Measurements from ENCODE around the gene REEP6. TPM values are rescaled to one million over a fixed set of nuclear protein-coding genes. Genes with fewer than 3 reads are reported as not detected.
A peak's percentile ranks its signal among the peaks of the same experiment; 100 is the strongest.

The REEP6 gene
- total RNA-seq, 4 donors from 2014 or later: 0.76 to 3.0 (median 0.77) TPM; not detected in 1

DNA sequence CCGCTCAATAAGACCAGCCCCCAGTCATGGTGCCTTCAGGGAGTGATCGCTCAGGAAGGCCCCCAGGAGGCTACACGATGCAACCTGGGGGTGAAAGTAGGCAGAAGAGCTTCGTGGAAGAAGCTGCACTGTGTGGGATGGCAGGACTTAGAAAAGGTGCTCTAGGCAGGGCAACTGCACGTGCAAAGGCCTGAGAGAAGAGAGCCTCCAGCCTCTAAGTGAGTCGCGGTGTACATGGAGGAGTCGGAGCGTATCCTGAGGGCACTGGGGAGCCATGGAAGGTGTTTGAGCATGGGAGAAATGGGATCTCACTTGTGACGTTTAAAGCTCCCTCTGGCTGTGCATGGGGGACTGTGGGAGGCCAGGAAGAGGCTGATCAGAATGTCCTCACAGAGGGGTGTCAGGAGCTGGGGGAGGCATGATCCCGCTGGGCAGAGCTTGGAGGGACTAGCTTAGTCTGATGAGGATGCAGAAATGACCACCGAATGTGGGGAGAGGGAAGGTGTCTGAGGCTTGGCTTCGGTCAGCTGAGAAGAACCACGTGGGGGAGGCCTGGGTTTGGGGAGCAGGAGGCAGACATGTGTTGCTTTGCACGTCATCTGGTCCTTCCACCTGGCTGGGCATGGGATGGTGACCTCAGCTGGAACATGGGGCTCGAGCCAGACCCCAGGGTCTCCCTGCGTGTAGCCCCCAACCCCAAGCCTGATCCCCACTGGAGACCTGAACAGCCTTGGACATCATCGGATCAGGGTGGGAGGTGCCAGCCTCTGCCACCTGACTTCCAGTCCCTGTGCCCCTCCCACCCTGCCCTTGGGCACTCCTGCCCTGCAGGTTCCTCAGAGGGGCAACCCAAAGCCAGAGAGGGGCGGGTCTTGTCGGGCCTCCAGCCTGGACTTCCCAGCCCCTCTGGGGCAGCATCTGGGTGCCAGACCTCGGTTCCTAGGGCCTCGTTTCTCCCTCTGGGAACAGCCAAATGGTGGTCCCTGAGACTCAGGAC lies 39.9 kb upstream of the REEP6 start:
- no peak for DNase-seq
- no peak overlapping the region for H3K4me3 ChIP-seq
- peaks cover 0 to 24% of the 10 kb centered on the region in 2 donors for H3K4me1 ChIP-seq
- H3K9me3 ChIP-seq: no peaks in the 10 kb centered on the region
- H3K27me3 ChIP-seq: peaks cover 42 to 67% of the 10 kb centered on the region in 2 donors
- TF ChIP-seq POLR2A (IDR thresholded peaks at IDR 0.05): no peak
- TF ChIP-seq, protein P1, sequence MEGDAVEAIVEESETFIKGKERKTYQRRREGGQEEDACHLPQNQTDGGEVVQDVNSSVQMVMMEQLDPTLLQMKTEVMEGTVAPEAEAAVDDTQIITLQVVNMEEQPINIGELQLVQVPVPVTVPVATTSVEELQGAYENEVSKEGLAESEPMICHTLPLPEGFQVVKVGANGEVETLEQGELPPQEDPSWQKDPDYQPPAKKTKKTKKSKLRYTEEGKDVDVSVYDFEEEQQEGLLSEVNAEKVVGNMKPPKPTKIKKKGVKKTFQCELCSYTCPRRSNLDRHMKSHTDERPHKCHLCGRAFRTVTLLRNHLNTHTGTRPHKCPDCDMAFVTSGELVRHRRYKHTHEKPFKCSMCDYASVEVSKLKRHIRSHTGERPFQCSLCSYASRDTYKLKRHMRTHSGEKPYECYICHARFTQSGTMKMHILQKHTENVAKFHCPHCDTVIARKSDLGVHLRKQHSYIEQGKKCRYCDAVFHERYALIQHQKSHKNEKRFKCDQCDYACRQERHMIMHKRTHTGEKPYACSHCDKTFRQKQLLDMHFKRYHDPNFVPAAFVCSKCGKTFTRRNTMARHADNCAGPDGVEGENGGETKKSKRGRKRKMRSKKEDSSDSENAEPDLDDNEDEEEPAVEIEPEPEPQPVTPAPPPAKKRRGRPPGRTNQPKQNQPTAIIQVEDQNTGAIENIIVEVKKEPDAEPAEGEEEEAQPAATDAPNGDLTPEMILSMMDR (IDR thresholded peaks at IDR 0.05): no peak
- H3K27ac ChIP-seq: no peak overlapping the region
- intact Hi-C loops (cut with DNase I; ENCODE audit: low total_unique reads): no loop called here
- H3K36me3 ChIP-seq: no peaks in the 10 kb centered on the region

DNA sequence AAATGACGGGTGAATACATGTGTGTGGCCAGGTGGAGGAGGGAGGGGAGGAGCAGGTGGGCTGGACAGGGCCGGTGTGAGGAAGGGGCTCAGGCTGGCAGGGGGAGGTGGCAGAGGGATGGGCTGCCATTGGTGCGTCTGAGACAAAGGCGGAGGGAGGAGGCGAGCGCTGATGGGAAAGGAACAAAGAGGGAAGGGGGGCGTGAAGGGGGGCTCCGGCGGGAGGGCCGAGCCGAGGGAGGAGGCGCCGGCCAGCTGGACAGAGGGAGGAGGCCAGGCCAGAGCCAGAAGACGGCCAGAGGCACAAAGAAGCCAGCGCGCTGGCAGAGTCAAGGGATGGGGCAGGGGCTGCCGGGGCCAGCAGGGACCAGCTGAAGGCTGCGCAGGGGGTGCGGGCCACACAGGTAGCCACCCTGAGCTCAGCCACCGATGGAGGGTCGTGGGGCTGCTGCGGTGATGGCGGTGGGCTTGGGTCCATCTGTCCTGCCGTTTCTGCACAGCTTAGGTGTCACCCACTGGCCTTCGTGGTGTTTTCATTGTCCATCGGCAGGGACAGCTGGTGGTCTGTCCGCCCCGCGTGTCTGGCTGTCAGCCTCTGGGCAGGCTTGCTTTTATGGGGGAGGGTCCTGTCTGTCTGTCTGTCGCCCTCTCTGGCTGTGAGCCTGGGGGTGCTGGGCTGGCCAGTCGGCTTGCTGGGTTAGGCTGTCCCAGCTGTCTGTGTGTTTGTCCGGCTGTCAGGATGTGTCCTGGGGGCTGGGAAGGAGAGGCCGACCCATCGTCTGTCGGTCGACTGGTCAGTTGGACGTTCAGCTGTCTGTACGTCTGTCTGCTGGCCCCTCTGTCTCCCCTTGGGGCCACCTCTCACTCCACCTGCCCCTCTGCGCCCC lies 38.8 kb upstream of the REEP6 start:
- DNase-seq: no peak
- TF ChIP-seq, protein P1 (IDR thresholded peaks at IDR 0.05): no peak
- no peak for TF ChIP-seq POLR2A (IDR thresholded peaks at IDR 0.05)
- Histone ChIP-seq H3K36me3 (no peaks in the 10 kb centered on the region), H3K27ac (no peak overlapping the region), H3K4me1 (peaks cover 0 to 13% of the 10 kb centered on the region in 2 donors), H3K4me3 (no peak overlapping the region), H3K9me3 (no peaks in the 10 kb centered on the region), H3K27me3 (peaks cover 33 to 68% of the 10 kb centered on the region in 2 donors)
- intact Hi-C loops (cut with DNase I; ENCODE audit: low total_unique reads): no loop called here

DNA sequence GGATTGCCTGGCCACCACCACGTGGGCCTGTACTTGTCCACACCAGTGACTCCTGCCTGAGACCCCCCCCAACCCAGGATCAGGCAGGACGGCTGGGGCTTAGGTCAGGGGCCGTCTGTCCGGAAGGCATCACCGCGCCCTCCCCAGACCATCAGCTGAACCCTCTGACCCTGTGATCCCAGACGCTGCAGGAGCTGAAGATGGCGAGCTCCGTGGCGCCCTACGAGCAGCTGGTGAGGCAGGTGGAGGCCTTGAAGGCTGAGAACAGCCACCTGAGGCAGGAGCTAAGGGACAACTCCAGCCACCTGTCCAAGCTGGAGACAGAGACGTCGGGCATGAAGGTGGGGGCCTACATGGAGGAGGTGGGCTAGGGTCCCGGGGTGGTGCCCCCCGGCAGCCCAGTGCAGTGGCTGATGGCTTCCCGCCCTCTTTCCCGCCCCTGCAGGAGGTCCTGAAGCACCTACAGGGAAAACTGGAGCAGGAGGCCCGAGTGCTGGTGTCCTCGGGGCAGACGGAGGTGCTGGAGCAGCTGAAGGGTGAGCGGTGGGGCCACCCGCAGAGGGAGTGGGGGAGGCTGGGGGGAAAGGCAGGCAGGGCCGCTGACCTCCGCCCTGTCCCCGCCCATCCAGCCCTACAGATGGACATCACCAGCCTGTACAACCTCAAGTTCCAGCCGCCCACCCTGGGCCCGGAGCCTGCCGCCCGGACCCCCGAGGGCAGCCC lies 38.0 kb upstream of the REEP6 start:
- no peaks in the 10 kb centered on the region for H3K36me3 ChIP-seq
- H3K27ac ChIP-seq: no peak overlapping the region
- intact Hi-C loops (cut with DNase I; ENCODE audit: low total_unique reads): no loop called here
- H3K27me3 ChIP-seq: peaks cover 31 to 63% of the 10 kb centered on the region in 2 donors
- TF ChIP-seq POLR2A (IDR thresholded peaks at IDR 0.05): no peak
- TF ChIP-seq, protein P1 (IDR thresholded peaks at IDR 0.05): no peak
- H3K4me1 ChIP-seq: peaks cover 0 to 13% of the 10 kb centered on the region in 2 donors
- no peak for DNase-seq
- H3K9me3 ChIP-seq: no peaks in the 10 kb centered on the region
- H3K4me3 ChIP-seq: no peak overlapping the region

DNA sequence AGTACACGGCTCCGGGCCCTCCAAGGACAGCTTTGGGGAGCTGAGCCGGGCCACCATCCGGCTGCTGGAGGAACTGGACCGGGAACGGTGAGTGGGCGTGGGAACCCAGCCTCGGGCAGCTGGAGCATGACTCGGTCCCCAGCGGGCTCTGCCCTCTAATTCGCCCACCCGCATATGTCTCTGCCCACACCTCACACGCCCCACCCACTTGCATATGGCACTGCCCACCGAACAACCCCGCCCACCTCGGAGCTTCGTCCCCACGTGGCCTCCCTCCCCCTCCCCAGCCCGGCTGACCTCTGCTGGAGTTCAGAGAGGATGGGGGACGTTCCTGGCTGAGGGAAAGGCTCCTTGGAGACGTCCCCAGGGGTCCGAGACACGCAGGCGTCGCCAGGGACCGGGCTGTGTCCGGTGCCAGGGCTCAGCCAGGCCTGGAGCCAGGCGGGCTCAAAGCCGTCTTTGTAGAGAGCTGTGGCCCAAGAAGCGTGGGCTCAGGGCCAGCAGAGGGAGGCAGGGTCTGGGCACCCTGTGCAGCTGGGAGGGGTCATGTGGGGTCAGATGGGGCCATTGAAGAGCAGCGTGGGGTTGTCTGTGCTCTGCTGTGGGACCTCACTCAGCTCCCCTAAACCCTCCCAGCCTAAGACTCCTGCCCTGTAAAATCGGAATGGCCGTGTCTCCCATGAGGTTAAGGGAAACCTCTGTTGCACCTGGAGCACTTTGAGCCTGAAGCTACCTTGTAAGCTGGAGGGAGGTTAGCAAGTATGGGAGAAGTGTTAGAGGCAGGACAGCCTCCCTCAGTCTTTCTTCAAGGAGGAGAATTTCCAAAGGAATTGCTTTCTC lies 37.2 kb upstream of the REEP6 start:
- peak in 1 of 2 donors; percentile 16 for DNase-seq
- no peak overlapping the region for H3K4me3 ChIP-seq
- no peak for TF ChIP-seq POLR2A (IDR thresholded peaks at IDR 0.05)
- TF ChIP-seq, protein P1 (IDR thresholded peaks at IDR 0.05): no peak
- H3K4me1 ChIP-seq: peaks cover 0 to 13% of the 10 kb centered on the region in 2 donors
- no peaks in the 10 kb centered on the region for H3K36me3 ChIP-seq
- H3K9me3 ChIP-seq: no peaks in the 10 kb centered on the region
- peaks cover 31 to 63% of the 10 kb centered on the region in 2 donors for H3K27me3 ChIP-seq
- intact Hi-C loops (cut with DNase I; ENCODE audit: low total_unique reads): no loop called here
- H3K27ac ChIP-seq: no peak overlapping the region

Data from uterus (tissue), 4 donors.